Measurements from ENCODE around the gene SORCS2.

SORCS2 gene

DNA sequence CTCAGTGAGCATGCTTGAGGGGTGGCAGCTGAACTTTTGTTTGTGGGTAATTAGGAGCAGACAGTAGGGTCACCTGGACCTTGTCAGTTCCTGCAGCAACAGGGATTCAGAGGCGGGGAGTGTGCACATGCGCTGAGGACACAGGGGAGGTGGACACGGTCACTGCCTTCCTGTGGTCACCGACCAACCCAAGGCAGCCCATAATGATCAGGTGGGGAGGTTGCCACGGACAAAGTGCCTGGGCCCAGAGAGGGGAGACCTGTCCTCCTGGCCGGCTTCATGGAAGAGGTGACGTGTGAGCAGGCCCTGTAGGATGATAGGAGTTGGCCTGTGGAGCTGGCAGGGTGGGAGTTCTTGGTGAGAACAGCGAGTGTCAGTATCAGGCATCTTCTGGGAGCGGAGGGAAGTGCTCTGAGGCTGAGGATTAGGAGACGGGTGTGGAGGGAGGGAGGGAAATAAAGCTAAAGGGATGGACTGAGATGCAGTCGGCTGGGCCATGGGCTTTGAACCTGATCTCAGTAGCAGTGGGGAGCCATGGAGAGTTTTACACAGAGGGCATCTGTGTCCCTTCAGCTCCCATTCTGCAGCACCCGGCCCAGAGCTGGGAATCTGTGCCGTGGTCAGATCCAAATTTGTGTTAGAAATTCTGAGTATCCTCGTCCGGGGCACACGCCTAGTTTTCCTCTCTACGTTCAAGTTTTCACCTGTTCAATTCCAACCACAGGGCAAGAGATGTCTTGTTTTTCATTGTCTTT is 142.4 kb downstream of the SORCS2 start:
- no peak overlapping the region for H3K4me3 ChIP-seq (ENCODE audit: insufficient read depth in 1 of 2, low read depth in 1 of 2, low read length in 2 of 2)
- H3K27me3 ChIP-seq (ENCODE audit: control insufficient read depth in 1 of 2, insufficient read depth in 1 of 2, low read length in 2 of 2): peaks cover 0 to 52% of the 10 kb centered on the region in 2 experiments
- H2BK12ac ChIP-seq (ENCODE audit: low read length in 2 of 2): no peak overlapping the region
- H4K8ac ChIP-seq (ENCODE audit: low read length): no peak overlapping the region
- no peak overlapping the region for H3K4me2 ChIP-seq (ENCODE audit: low read length, poor library complexity, severe bottlenecking)
- no peaks in the 10 kb centered on the region for H3K9me3 ChIP-seq (ENCODE audit: control insufficient read depth, low read length)
- H2BK5ac ChIP-seq (ENCODE audit: low read depth, low read length, poor library complexity, severe bottlenecking): no peak overlapping the region
- no peak overlapping the region for H3K18ac ChIP-seq (ENCODE audit: low read depth in 1 of 2, low read length in 2 of 2)
- H3K9ac ChIP-seq (ENCODE audit: low read length): no peak overlapping the region
- H2AK5ac ChIP-seq (ENCODE audit: low read length, severe bottlenecking): peak overlapping the region; percentile 11
- H2BK15ac ChIP-seq (ENCODE audit: low read depth, poor library complexity, severe bottlenecking): no peak overlapping the region
- DNase-seq: no peak
- no peak overlapping the region for H3K4ac ChIP-seq (ENCODE audit: low read depth in 1 of 2, low read length in 2 of 2)
- H3K36me3 ChIP-seq (ENCODE audit: control insufficient read depth in 1 of 2, insufficient read depth in 2 of 2, low read depth in 1 of 2, low read length in 2 of 2): peaks cover 0 to 7% of the 10 kb centered on the region in 2 experiments
- H3K14ac ChIP-seq (ENCODE audit: low read length in 2 of 2): no peak overlapping the region
- no peak overlapping the region for H2BK120ac ChIP-seq (ENCODE audit: low read depth, low read length)
- H3K79me1 ChIP-seq (replicated peaks; ENCODE audit: low read length, poor library complexity, severe bottlenecking): no peaks in the 10 kb centered on the region
- H3K4me1 ChIP-seq (ENCODE audit: control insufficient read depth, insufficient read depth, low read depth, low read length): peaks cover 34% of the 10 kb centered on the region
- H2AFZ ChIP-seq (ENCODE audit: low read depth, low read length): no peak overlapping the region
- no peak overlapping the region for H3K27ac ChIP-seq (ENCODE audit: low read length, poor library complexity, severe bottlenecking)
- H4K91ac ChIP-seq (ENCODE audit: low read length): no peak overlapping the region
- WGBS: 90% methylated on average over 16 of the region's 17 CpGs
- H3K23ac ChIP-seq (ENCODE audit: low read length in 2 of 2): no peak overlapping the region

- H3K4me3 ChIP-seq (ENCODE audit: insufficient read depth in 1 of 2, low read depth in 1 of 2, low read length in 2 of 2): no peak overlapping the region
- peak; percentile 13 for DNase-seq
- H3K14ac ChIP-seq (ENCODE audit: low read length in 2 of 2): no peak overlapping the region
- no peak overlapping the region for H3K23ac ChIP-seq (ENCODE audit: low read length in 2 of 2)
- peaks cover 0 to 46% of the 10 kb centered on the region in 2 experiments for H3K27me3 ChIP-seq (ENCODE audit: control insufficient read depth in 1 of 2, insufficient read depth in 1 of 2, low read length in 2 of 2)
- peaks cover 34% of the 10 kb centered on the region for H3K4me1 ChIP-seq (ENCODE audit: control insufficient read depth, insufficient read depth, low read depth, low read length)
- no peak overlapping the region for H3K4me2 ChIP-seq (ENCODE audit: low read length, poor library complexity, severe bottlenecking)
- H3K79me1 ChIP-seq (replicated peaks; ENCODE audit: low read length, poor library complexity, severe bottlenecking): no peaks in the 10 kb centered on the region
- no peak overlapping the region for H3K4ac ChIP-seq (ENCODE audit: low read depth in 1 of 2, low read length in 2 of 2)
- H2BK12ac ChIP-seq (ENCODE audit: low read length in 2 of 2): no peak overlapping the region
- H4K8ac ChIP-seq (ENCODE audit: low read length): no peak overlapping the region
- H3K36me3 ChIP-seq (ENCODE audit: control insufficient read depth in 1 of 2, insufficient read depth in 2 of 2, low read depth in 1 of 2, low read length in 2 of 2): peaks cover 0 to 7% of the 10 kb centered on the region in 2 experiments
- H2BK120ac ChIP-seq (ENCODE audit: low read depth, low read length): no peak overlapping the region
- H3K18ac ChIP-seq (ENCODE audit: low read depth in 1 of 2, low read length in 2 of 2): no peak overlapping the region
- no peak overlapping the region for H2BK5ac ChIP-seq (ENCODE audit: low read depth, low read length, poor library complexity, severe bottlenecking)
- H2AFZ ChIP-seq (ENCODE audit: low read depth, low read length): no peak overlapping the region
- no peak overlapping the region for H3K27ac ChIP-seq (ENCODE audit: low read length, poor library complexity, severe bottlenecking)
- H2AK5ac ChIP-seq (ENCODE audit: low read length, severe bottlenecking): no peak overlapping the region
- no peaks in the 10 kb centered on the region for H3K9me3 ChIP-seq (ENCODE audit: control insufficient read depth, low read length)
- no peak overlapping the region for H2BK15ac ChIP-seq (ENCODE audit: low read depth, poor library complexity, severe bottlenecking)
- WGBS: 38% methylated on average over 24 of the region's 24 CpGs
- no peak overlapping the region for H3K9ac ChIP-seq (ENCODE audit: low read length)
- no peak overlapping the region for H4K91ac ChIP-seq (ENCODE audit: low read length)
These were observed 143.2 kb downstream of the SORCS2 start for GRCh38 chr4:7335344-7336066.

- H3K27ac ChIP-seq (ENCODE audit: low read length, poor library complexity, severe bottlenecking): no peak overlapping the region
- DNase-seq: no peak
- no peak overlapping the region for H4K91ac ChIP-seq (ENCODE audit: low read length)
- no peak overlapping the region for H2AK5ac ChIP-seq (ENCODE audit: low read length, severe bottlenecking)
- H3K9me3 ChIP-seq (ENCODE audit: control insufficient read depth, low read length): no peaks in the 10 kb centered on the region
- no peak overlapping the region for H3K4ac ChIP-seq (ENCODE audit: low read depth in 1 of 2, low read length in 2 of 2)
- no peak overlapping the region for H3K18ac ChIP-seq (ENCODE audit: low read depth in 1 of 2, low read length in 2 of 2)
- 83% methylated on average over 16 of the region's 17 CpGs for WGBS
- H3K36me3 ChIP-seq (ENCODE audit: control insufficient read depth in 1 of 2, insufficient read depth in 2 of 2, low read depth in 1 of 2, low read length in 2 of 2): peaks cover 0 to 9% of the 10 kb centered on the region in 2 experiments
- H3K4me2 ChIP-seq (ENCODE audit: low read length, poor library complexity, severe bottlenecking): no peak overlapping the region
- H3K79me1 ChIP-seq (replicated peaks; ENCODE audit: low read length, poor library complexity, severe bottlenecking): no peaks in the 10 kb centered on the region
- no peak overlapping the region for H2BK5ac ChIP-seq (ENCODE audit: low read depth, low read length, poor library complexity, severe bottlenecking)
- H2AFZ ChIP-seq (ENCODE audit: low read depth, low read length): no peak overlapping the region
- no peak overlapping the region for H4K8ac ChIP-seq (ENCODE audit: low read length)
- H3K4me3 ChIP-seq (ENCODE audit: insufficient read depth in 1 of 2, low read depth in 1 of 2, low read length in 2 of 2): no peak overlapping the region
- H3K14ac ChIP-seq (ENCODE audit: low read length in 2 of 2): no peak overlapping the region
- H2BK120ac ChIP-seq (ENCODE audit: low read depth, low read length): no peak overlapping the region
- H3K23ac ChIP-seq (ENCODE audit: low read length in 2 of 2): no peak overlapping the region
- H3K27me3 ChIP-seq (ENCODE audit: control insufficient read depth in 1 of 2, insufficient read depth in 1 of 2, low read length in 2 of 2): peaks cover 0 to 40% of the 10 kb centered on the region in 2 experiments
- no peak overlapping the region for H3K9ac ChIP-seq (ENCODE audit: low read length)
- peaks cover 35% of the 10 kb centered on the region for H3K4me1 ChIP-seq (ENCODE audit: control insufficient read depth, insufficient read depth, low read depth, low read length)
- H2BK15ac ChIP-seq (ENCODE audit: low read depth, poor library complexity, severe bottlenecking): no peak overlapping the region
- no peak overlapping the region for H2BK12ac ChIP-seq (ENCODE audit: low read length in 2 of 2)
These were observed 143.8 kb downstream of the SORCS2 start for GRCh38 chr4:7336067-7336569.

- H3K18ac ChIP-seq (ENCODE audit: low read depth in 1 of 2, low read length in 2 of 2): no peak overlapping the region
- H3K27ac ChIP-seq (ENCODE audit: low read length, poor library complexity, severe bottlenecking): no peak overlapping the region
- peaks cover 0 to 9% of the 10 kb centered on the region in 2 experiments for H3K36me3 ChIP-seq (ENCODE audit: control insufficient read depth in 1 of 2, insufficient read depth in 2 of 2, low read depth in 1 of 2, low read length in 2 of 2)
- H3K79me1 ChIP-seq (replicated peaks; ENCODE audit: low read length, poor library complexity, severe bottlenecking): no peaks in the 10 kb centered on the region
- H2AK5ac ChIP-seq (ENCODE audit: low read length, severe bottlenecking): no peak overlapping the region
- no peak overlapping the region for H2BK12ac ChIP-seq (ENCODE audit: low read length in 2 of 2)
- H3K27me3 ChIP-seq (ENCODE audit: control insufficient read depth in 1 of 2, insufficient read depth in 1 of 2, low read length in 2 of 2): peaks cover 0 to 33% of the 10 kb centered on the region in 2 experiments
- no peak overlapping the region for H4K8ac ChIP-seq (ENCODE audit: low read length)
- no peak overlapping the region for H4K91ac ChIP-seq (ENCODE audit: low read length)
- no peak overlapping the region for H3K4me3 ChIP-seq (ENCODE audit: insufficient read depth in 1 of 2, low read depth in 1 of 2, low read length in 2 of 2)
- no peaks in the 10 kb centered on the region for H3K9me3 ChIP-seq (ENCODE audit: control insufficient read depth, low read length)
- no peak overlapping the region for H2AFZ ChIP-seq (ENCODE audit: low read depth, low read length)
- H2BK15ac ChIP-seq (ENCODE audit: low read depth, poor library complexity, severe bottlenecking): no peak overlapping the region
- no peak overlapping the region for H2BK5ac ChIP-seq (ENCODE audit: low read depth, low read length, poor library complexity, severe bottlenecking)
- no peak overlapping the region for H3K14ac ChIP-seq (ENCODE audit: low read length in 2 of 2)
- H3K4me2 ChIP-seq (ENCODE audit: low read length, poor library complexity, severe bottlenecking): no peak overlapping the region
- DNase-seq: no peak
- no peak overlapping the region for H3K9ac ChIP-seq (ENCODE audit: low read length)
- H2BK120ac ChIP-seq (ENCODE audit: low read depth, low read length): no peak overlapping the region
- H3K23ac ChIP-seq (ENCODE audit: low read length in 2 of 2): no peak overlapping the region
- 96% methylated on average over 14 of the region's 14 CpGs for WGBS
- H3K4ac ChIP-seq (ENCODE audit: low read depth in 1 of 2, low read length in 2 of 2): no peak overlapping the region
- peaks cover 31% of the 10 kb centered on the region for H3K4me1 ChIP-seq (ENCODE audit: control insufficient read depth, insufficient read depth, low read depth, low read length)
These were observed 144.4 kb downstream of the SORCS2 start for GRCh38 chr4:7336732-7337131.

All from mesenchymal stem cell (in vitro differentiated cells and primary cell).